ENCODE data around the gene IFNAR2.

DNA sequence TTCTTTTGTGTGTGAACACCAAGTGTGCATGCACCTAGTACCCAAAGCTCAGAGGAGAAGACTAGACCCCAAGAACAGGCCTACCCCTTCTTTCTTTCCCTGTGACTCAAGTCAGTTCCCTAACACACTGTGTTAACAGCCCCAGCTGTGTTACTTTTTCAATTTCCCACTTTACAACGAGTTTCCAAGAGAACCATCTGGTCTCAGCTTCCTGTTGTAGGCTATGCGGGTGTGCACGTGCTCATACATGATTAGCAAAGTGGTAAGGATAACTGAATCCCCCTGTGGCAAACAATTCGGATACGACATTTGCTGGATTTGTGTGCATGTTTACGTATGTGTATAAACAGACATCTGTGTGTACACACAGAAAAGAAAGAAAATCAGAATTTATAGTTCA lies 17.9 kb downstream of the IFNAR2 start:
- TF ChIP-seq, protein P1, sequence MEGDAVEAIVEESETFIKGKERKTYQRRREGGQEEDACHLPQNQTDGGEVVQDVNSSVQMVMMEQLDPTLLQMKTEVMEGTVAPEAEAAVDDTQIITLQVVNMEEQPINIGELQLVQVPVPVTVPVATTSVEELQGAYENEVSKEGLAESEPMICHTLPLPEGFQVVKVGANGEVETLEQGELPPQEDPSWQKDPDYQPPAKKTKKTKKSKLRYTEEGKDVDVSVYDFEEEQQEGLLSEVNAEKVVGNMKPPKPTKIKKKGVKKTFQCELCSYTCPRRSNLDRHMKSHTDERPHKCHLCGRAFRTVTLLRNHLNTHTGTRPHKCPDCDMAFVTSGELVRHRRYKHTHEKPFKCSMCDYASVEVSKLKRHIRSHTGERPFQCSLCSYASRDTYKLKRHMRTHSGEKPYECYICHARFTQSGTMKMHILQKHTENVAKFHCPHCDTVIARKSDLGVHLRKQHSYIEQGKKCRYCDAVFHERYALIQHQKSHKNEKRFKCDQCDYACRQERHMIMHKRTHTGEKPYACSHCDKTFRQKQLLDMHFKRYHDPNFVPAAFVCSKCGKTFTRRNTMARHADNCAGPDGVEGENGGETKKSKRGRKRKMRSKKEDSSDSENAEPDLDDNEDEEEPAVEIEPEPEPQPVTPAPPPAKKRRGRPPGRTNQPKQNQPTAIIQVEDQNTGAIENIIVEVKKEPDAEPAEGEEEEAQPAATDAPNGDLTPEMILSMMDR (conservative IDR thresholded peaks at IDR 0.05; ENCODE audit: low read depth, low read length) = no peak
- TF ChIP-seq EZH2 (IDR thresholded peaks at IDR 0.05; ENCODE audit: borderline replicate concordance, low read depth, low read length, poor library complexity, severe bottlenecking) = no peak

All from A673 (cell line).